Astrocyte of the spinal cord (primary cell): Measurements from ENCODE around the gene CLEC19A.
"Not testable (repeated sequence)": the region's sequence is repeated elsewhere in the genome, so short reads cannot be mapped to it uniquely, and the experiment has no call there.

Experiments
- DNase-seq: peaks from one replicate; pipeline ENCODE4 v3.0.0; 2011; ENCODE audit warnings: low read depth, low spot score
- H3K4me3 ChIP-seq: 2 replicates; pipeline ENCODE4 v1.5.1; 2011; ENCODE audit warnings: low read depth, mild to moderate bottlenecking, low read length, moderate library complexity
- in situ Hi-C: cut with HindIII; loops from 2 replicates; pipeline ENCODE4 v1.10.0; 2017; ENCODE audit warnings: low sequenced_read_pairs
- TF ChIP-seq, protein P1 (sequence below): IDR thresholded peaks from 2 replicates; pipeline ENCODE4 v1.5.1; 2012; ENCODE audit warnings: low read depth, mild to moderate bottlenecking, low read length, inconsistent platforms

The CLEC19A gene

DNA sequence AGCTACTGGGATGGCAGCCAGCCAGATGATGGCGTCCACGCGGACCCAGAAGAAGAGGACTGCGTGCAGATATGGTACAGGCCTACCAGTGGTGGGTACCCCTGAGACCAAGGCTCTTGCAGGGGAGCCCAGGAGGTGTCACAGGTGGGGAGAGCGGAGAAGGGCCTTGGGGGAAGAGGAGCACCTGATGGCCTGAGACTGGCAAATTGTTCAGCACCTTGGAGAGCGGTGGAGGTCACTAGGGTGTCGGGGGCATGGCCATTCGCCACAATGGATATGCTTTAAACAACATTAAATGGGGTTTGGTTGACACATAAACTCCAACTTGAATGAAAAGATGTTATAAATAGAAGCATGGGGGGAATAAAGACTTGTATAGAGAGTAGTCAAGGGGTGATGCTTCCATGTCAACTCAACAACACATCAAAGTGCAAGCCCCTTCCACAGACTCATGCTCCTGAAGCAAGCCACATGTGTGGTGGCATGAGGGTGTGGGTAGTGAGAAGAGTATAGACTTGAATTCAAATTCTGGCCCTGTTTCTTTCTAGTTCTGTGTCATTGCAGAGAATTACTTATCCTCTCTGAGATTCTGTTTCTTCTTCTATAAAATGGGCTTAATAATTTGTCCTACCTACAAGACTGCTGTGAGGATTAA lies 22.2 kb downstream of the CLEC19A start:
- DNase-seq = no peak
- H3K4me3 ChIP-seq = no peak overlapping the region
- in situ Hi-C loops = no loop called here
- TF ChIP-seq, protein P1, sequence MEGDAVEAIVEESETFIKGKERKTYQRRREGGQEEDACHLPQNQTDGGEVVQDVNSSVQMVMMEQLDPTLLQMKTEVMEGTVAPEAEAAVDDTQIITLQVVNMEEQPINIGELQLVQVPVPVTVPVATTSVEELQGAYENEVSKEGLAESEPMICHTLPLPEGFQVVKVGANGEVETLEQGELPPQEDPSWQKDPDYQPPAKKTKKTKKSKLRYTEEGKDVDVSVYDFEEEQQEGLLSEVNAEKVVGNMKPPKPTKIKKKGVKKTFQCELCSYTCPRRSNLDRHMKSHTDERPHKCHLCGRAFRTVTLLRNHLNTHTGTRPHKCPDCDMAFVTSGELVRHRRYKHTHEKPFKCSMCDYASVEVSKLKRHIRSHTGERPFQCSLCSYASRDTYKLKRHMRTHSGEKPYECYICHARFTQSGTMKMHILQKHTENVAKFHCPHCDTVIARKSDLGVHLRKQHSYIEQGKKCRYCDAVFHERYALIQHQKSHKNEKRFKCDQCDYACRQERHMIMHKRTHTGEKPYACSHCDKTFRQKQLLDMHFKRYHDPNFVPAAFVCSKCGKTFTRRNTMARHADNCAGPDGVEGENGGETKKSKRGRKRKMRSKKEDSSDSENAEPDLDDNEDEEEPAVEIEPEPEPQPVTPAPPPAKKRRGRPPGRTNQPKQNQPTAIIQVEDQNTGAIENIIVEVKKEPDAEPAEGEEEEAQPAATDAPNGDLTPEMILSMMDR = no peak

DNA sequence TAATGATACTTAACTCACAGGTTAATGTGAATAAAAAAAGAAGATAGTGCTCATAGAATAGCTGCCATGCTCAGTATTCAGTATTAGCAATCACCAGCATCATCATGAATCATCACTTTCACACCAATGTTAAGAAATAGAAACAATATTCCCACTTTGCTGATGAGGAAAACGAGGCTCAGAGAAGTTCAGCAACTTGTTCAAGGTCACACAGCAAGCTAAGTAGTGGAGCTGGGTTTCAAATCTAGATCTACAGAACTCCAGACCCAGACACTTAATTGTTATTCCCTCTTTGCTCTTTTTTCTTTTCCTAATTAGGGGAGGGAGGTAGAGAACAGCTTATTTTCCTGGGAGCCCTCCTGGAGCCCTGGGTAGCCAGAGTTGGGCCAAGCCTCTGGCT lies 22.9 kb downstream of the CLEC19A start:
- H3K4me3 ChIP-seq = no peak overlapping the region
- in situ Hi-C loops = no loop called here
- no peak for DNase-seq
- TF ChIP-seq, protein P1 = no peak

DNA sequence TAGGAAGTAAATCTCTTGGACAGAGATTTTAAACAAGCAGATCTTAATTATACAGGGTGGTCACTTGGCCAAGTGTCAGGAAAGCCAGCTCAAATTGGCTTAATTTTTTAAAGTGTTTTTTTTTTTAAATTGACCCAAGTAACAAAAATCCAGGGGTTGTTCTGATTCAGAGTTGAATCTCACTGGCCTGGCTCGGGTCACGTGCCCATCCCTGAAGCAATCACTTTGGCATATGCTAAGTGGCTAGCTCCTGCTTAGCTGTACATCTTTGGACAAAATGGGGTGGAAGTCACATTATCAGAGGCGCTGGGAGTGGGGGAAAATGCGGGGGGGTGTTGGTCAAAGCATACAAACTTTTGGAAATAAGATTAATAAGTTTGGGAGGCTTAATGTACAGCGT lies 23.6 kb downstream of the CLEC19A start:
- TF ChIP-seq, protein P1 = no peak
- DNase-seq = no peak
- in situ Hi-C loops = no loop called here
- H3K4me3 ChIP-seq = no peak overlapping the region

DNA sequence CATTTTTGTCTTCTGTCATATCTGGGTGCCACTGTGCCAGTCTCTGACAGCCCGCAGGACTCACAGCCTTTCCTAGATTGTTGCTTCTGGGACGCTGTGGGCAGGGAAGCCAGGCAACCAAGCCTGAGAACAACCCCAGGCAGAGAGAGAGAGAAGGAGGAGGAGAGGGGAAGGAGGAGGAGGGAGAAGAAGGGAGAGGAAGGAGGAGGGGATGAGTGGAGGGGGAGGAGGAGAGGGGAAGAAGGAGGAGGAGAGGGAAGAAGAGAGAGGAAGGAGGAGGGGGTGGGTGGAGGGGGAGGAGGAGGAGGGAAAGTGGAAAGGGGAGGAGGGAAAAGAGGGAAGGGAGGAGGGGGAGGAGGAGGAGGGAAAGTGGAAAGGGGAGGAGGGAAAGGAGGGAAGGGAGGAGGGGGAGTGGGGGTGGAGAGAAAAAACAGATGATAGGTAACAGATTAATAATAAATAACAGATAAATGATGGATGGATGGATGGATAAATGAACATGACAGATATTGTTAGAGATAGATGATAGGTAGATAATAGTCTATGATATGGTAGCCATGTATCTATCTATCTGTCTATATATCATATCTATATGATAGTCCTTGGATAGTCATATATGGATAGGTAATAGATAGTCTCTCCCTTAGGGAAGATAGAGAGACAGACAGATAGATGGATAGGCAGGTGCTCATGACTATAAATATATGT lies 29.3 kb downstream of the CLEC19A start:
- H3K4me3 ChIP-seq = no peak overlapping the region
- in situ Hi-C loops = no loop called here
- TF ChIP-seq, protein P1 = no peak
- DNase-seq = no peak

DNA sequence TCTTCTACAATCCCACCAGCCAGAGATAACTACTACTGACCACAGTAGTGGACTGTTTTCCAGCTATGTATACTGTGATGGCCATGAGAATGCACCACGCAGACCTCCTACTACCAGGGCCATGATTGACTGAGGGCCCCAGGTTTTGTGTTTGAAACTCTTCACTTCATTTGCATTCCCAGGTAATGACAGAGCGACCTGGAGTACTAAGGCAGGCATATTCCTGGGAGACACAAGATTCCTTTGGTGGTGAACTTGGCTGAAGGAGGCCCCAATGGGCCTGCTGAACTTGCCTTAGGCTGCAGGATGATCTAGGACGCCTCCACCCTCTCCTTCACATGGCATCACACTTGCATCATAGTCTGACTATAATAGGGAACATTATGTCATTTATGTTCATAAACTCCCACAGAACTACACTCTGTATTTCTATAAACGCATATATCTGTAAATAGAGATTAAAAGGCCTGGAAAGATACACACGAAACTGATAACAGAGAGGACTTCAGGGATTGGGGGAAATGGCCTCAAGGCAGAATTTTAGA lies 30.4 kb downstream of the CLEC19A start:
- H3K4me3 ChIP-seq = no peak overlapping the region
- DNase-seq = no peak
- in situ Hi-C loops = no loop called here
- TF ChIP-seq, protein P1 = no peak

DNA sequence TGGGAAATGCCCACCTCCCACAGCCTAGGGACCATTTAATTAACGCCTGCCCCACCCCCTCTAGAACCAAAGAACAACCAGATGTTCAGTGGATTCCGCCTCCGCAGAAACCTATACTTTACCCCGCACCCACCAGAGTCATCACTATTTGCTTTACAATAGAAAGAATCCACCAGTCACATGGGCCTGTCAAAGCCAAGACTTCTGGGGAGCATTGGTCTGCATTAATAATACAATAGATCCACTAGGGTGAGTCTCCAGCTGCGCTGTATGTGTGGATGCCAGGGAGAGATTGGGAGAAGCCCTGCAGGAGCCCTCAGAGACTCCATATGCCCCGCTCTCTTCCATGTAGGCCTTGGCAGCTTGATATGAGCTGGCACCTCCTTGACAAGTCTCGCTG lies 31.3 kb downstream of the CLEC19A start:
- no peak overlapping the region for H3K4me3 ChIP-seq
- DNase-seq = no peak
- TF ChIP-seq, protein P1 = no peak
- in situ Hi-C loops = no loop called here

DNA sequence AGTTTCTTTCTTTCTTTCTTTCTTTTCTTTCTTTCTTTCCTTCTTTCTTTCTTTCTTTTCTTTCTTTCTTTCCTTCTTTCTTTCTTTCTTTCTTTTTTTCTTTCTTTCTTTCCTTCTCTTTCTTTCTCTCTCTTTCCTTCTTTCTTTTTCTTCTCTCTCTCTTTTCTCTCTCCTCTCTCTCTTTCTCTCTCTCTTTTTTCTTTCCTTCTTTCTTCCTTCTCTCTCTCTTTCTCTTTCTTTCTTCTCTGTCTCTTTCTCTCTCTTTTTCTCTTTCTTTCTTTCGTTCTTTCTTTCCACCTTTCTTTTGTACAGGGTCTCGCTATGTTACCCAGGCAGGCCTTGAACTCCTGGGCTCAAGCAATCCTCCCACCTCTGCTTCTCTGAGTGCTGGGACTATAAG lies 35.7 kb downstream of the CLEC19A start:
- DNase-seq, in situ Hi-C loops, H3K4me3 ChIP-seq: not testable (repeated sequence)
